Measurements from ENCODE around the gene MTHFSD. TPM values are rescaled to one million over a fixed set of nuclear protein-coding genes. Genes with fewer than 3 reads are reported as not detected.

MTHFSD gene
- total RNA-seq, 2 experiments from 2014 or later: 7.3 to 7.9 TPM

- ChIA-PET POLR2A (no interaction called here), CTCF (no interaction called here)
- ATAC-seq (ENCODE audit: poor library complexity) (no peak), DNase-seq (no peak)
- Mint-ChIP-seq H3K4me3 (no peak overlapping the region), H3K4me1 (ENCODE audit: low read depth) (no peaks in the 10 kb centered on the region), H3K36me3 (ENCODE audit: low read depth) (peaks cover 4% of the 10 kb centered on the region), H3K27me3 (peaks cover 7% of the 10 kb centered on the region), H3K9me3 (no peaks in the 10 kb centered on the region), H3K27ac (no peak overlapping the region)
- H3K9me3 ChIP-seq (ENCODE audit: control insufficient read depth in 1 of 2, insufficient read depth in 1 of 2, low read length in 2 of 2): peaks cover 0 to 19% of the 10 kb centered on the region in 2 experiments
- no peak for TF ChIP-seq CTCF (IDR thresholded peaks at IDR 0.05)
- intact Hi-C loops (cut with DNase I, micrococcal nuclease): no loop called here
- no peak overlapping the region for H3K27ac ChIP-seq (ENCODE audit: low read depth in 1 of 2, low read length in 2 of 2)
- H3K4me1 ChIP-seq (ENCODE audit: insufficient read depth, low read length): peaks cover under 1% of the 10 kb centered on the region
- H3K27me3 ChIP-seq (ENCODE audit: control insufficient read depth in 1 of 2, insufficient read depth in 2 of 2, low read length in 2 of 2): peaks cover 7 to 8% of the 10 kb centered on the region in 2 experiments
- no peak overlapping the region for H3K4me3 ChIP-seq (ENCODE audit: low read length)
- no peaks in the 10 kb centered on the region for H3K36me3 ChIP-seq (ENCODE audit: insufficient read depth, low read length)
Observed at GRCh38 chr16:86525696-86526095, 29.3 kb downstream of the MTHFSD start.

GRCh38 chr16:86524029-86524428 is 31.0 kb downstream of the MTHFSD start:
- H3K27me3 Mint-ChIP-seq: peaks cover 21% of the 10 kb centered on the region
- peaks cover 8% of the 10 kb centered on the region for H3K4me1 Mint-ChIP-seq (ENCODE audit: low read depth)
- peaks cover 2% of the 10 kb centered on the region for H3K36me3 Mint-ChIP-seq (ENCODE audit: low read depth)
- H3K27ac Mint-ChIP-seq: no peak overlapping the region
- H3K9me3 Mint-ChIP-seq: no peaks in the 10 kb centered on the region
- ChIA-PET POLR2A (no interaction called here), CTCF (no interaction called here)
- H3K4me3 Mint-ChIP-seq: no peak overlapping the region
- DNase-seq (no peak), ATAC-seq (ENCODE audit: poor library complexity) (no peak)
- Histone ChIP-seq H3K27me3 (ENCODE audit: control insufficient read depth in 1 of 2, insufficient read depth in 2 of 2, low read length in 2 of 2) (peaks cover 16 to 23% of the 10 kb centered on the region in 2 experiments), H3K27ac (ENCODE audit: low read depth in 1 of 2, low read length in 2 of 2) (no peak overlapping the region), H3K9me3 (ENCODE audit: control insufficient read depth in 1 of 2, insufficient read depth in 1 of 2, low read length in 2 of 2) (peaks cover 0 to 26% of the 10 kb centered on the region in 2 experiments), H3K4me1 (ENCODE audit: insufficient read depth, low read length) (peaks cover 13% of the 10 kb centered on the region), H3K36me3 (ENCODE audit: insufficient read depth, low read length) (no peaks in the 10 kb centered on the region), H3K4me3 (ENCODE audit: low read length) (no peak overlapping the region)
- intact Hi-C loops (cut with DNase I, micrococcal nuclease): no loop called here
- no peak for TF ChIP-seq CTCF (IDR thresholded peaks at IDR 0.05)

- CTCF ChIA-PET: no interaction called here
- H3K9me3 ChIP-seq (ENCODE audit: control insufficient read depth in 1 of 2, insufficient read depth in 1 of 2, low read length in 2 of 2): peaks cover 0 to 20% of the 10 kb centered on the region in 2 experiments
- peaks cover 29% of the 10 kb centered on the region for H3K27me3 Mint-ChIP-seq
- peaks cover 8% of the 10 kb centered on the region for H3K4me1 Mint-ChIP-seq (ENCODE audit: low read depth)
- peaks cover 21 to 31% of the 10 kb centered on the region in 2 experiments for H3K27me3 ChIP-seq (ENCODE audit: control insufficient read depth in 1 of 2, insufficient read depth in 2 of 2, low read length in 2 of 2)
- POLR2A ChIA-PET: no interaction called here
- H3K36me3 ChIP-seq (ENCODE audit: insufficient read depth, low read length): no peaks in the 10 kb centered on the region
- TF ChIP-seq CTCF (IDR thresholded peaks at IDR 0.05): no peak
- ATAC-seq (ENCODE audit: poor library complexity) (no peak), DNase-seq (no peak)
- H3K4me3 ChIP-seq (ENCODE audit: low read length): no peak overlapping the region
- peaks cover 13% of the 10 kb centered on the region for H3K4me1 ChIP-seq (ENCODE audit: insufficient read depth, low read length)
- no peak overlapping the region for H3K27ac Mint-ChIP-seq
- no peak overlapping the region for H3K4me3 Mint-ChIP-seq
- H3K27ac ChIP-seq (ENCODE audit: low read depth in 1 of 2, low read length in 2 of 2): no peak overlapping the region
- no peaks in the 10 kb centered on the region for H3K9me3 Mint-ChIP-seq
- no peaks in the 10 kb centered on the region for H3K36me3 Mint-ChIP-seq (ENCODE audit: low read depth)
- intact Hi-C loops (cut with DNase I, micrococcal nuclease): no loop called here
Observed at GRCh38 chr16:86523166-86523740, 31.8 kb downstream of the MTHFSD start.
